A549 treated with DMSO at 1 μM for 4 hours (cell line): ENCODE data around the gene NRG4. TPM values are rescaled to one million over a fixed set of nuclear protein-coding genes. Genes with fewer than 3 reads are reported as not detected.

Experiments
- total RNA-seq: library from RNA; stranded (reverse); fragments of 200-300 nt; extraction: Qiagen RNA extraction; gene quantifications from 5 replicates; pipeline ENCODE4 v1.2.3, GENCODE V29; 2022; ENCODE audit warnings: low read depth

NRG4 gene
- total RNA-seq = 0.81 to 2.6 TPM (median 1.1 TPM) in 5 replicates

DNA sequence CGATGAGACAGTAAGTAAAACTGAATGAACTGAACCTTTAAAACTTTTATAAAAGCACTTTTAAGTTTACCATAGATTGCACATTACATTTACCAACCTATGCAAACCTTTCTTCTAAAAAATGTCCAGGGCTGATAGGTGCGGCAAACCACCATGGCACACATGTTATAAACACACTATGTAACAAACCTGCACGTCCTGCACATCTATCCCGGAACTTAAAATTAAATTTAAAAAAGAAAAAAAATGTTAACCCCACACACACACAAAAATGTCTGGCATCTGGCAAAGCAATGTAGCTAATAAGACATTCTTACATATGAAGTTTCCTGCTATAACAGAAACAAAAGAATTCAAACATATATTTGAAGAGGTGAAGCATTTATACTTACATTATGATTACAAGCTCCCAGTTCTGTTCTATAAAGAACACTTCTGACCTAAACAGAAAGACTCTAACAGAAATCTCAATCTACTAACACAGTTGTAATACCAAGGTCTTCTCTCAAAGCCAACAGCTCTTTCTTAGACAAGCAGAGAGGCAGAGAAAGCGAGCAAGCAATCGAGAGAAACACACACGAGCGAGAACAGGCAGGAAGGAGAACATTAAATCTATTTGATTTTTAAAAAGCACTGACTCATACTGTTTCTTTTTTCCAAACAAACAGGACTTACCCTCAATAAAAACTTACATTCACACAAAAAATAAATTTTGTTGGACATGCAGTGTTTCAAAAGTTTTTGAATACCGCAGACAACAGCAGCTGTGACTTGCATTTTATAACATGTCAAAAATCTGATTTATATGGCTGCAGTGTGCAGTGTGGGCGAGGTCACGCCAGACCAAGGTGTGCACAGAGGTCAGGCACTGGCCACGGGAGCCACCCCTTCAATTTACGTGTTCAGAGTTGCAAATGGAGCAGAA is at the start of gene NRG4:
Gene NRG4, minus strand, starts transcription at position 798 of the 925 bp plus-strand sequence. CDS start 1,194 bp downstream, outside the sequence.

DNA sequence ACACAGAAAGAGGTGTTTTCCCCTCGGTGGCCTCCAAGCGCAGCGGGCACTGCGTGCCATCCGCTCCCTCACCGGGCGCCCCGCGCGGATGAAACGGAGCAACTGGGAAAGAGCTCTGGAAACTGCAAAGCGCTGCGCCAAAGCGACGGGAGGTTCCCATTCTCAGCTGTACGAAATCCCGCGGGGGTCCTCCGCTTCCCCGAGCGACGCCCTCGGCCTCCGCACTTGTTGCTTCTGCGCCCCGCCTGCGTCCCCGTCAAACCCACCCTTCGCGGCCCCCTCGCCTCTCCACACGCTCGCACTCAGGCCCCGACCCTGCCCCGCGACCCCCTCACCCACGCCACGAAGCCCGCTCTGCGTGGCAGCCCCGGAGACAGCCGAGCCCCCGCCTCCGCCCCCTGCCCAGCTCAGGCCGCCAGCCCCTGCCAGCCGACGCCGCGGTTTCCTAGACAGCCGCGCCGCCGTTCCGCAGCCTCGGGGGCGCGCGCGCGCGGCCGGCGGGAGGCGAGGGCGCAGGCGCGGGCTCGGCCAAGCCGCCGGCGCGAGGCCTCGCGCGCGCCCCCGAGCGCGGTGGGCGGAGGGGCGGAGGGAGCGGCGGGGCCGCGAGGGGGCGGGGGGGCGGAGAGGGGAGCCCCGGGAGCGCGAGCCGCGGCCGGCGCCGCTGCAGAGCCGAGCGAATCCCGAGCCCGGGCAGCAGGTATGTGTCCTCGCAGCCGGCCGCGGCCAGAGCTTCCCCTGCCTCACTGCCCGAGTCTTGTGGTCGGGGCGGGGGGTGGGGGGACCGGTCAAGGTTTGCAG is 47.3 kb upstream of the NRG4 start, which contains the start of gene TMEM266:
Gene TMEM266, plus strand, starts transcription at position 666 of the 798 bp plus-strand sequence. CDS start 74,279 bp downstream, outside the sequence.

GRCh38 chr15:75903331-75904239 is 108.6 kb downstream of the NRG4 start, which contains the start of gene FBXO22:
TSS of gene FBXO22 (plus strand) at chr15:75903878. CDS start at chr15:75903964, 86 bp downstream.

Other genes starting within 250 kb of the NRG4 start
- 33.6 to 45.6 TPM (median 38.1 TPM) in 5 replicates for gene UBE2Q2, start 169.0 kb downstream of the NRG4 start, total RNA-seq
- 57.8 to 94.2 TPM (median 88.0 TPM) in 5 replicates for gene FBXO22, start 108.5 kb downstream of the NRG4 start, total RNA-seq
- 0.05 to 0.11 TPM (median 0.07 TPM) in 5 replicates for gene TMEM266, start 47.6 kb upstream of the NRG4 start, total RNA-seq